Measurements from ENCODE around the gene CP. TPM values are rescaled to one million over a fixed set of nuclear protein-coding genes. Genes with fewer than 3 reads are reported as not detected.

CP gene
- total and polyA plus RNA-seq, 9 of the 15 experiments (the other 6 are each of a cell fraction or from before 2014, with no cell fraction given), result 0.30 to 0.75 TPM; not detected in 7

GRCh38 chr3:149224736-149225594, 3.3 kb upstream of the CP start (continued):
- TF ChIP-seq ZKSCAN8 (CRISPR knock-in tag; IDR thresholded peaks at IDR 0.05) (no peak), ZBTB11 (CRISPR knock-in tag; IDR thresholded peaks at IDR 0.05) (no peak), STAT5A (IDR thresholded peaks at IDR 0.05; ENCODE audit: borderline replicate concordance, low read length) (no peak), NCOA6 (IDR thresholded peaks at IDR 0.05) (no peak), MAFK (IDR thresholded peaks at IDR 0.05; ENCODE audit: low read length) (peak; percentile 28; the same call in 1 of the 2 replicates), SNIP1 (IDR thresholded peaks at IDR 0.05; ENCODE audit: low read depth) (no peak), ZNF274 (IDR thresholded peaks at IDR 0.05; ENCODE audit: borderline replicate concordance, low read depth, low read length) (no peak), KAT2B (IDR thresholded peaks at IDR 0.05; ENCODE audit: low read depth, low read length) (no peak), ETV5 (CRISPR knock-in tag; IDR thresholded peaks at IDR 0.05; ENCODE audit: low read depth) (0 out of 2 replicates have a peak, but pooled peaks have one; percentile 41), RBM34 (IDR thresholded peaks at IDR 0.05; ENCODE audit: borderline replicate concordance, insufficient read depth, low read length) (no peak), GABPA (tag; conservative IDR thresholded peaks at IDR 0.05; ENCODE audit: low read depth) (peak; percentile 72), ATF1 (CRISPR knock-in tag; IDR thresholded peaks at IDR 0.05) (no peak), ATF1 (tag; IDR thresholded peaks at IDR 0.05) (peak; percentile 64), USF1 (CRISPR knock-in tag; IDR thresholded peaks at IDR 0.05) (no peak), KLF6 (CRISPR knock-in tag; IDR thresholded peaks at IDR 0.05; ENCODE audit: borderline replicate concordance) (no peak), MEF2D (tag; conservative IDR thresholded peaks at IDR 0.05; ENCODE audit: low read depth) (no peak), PPARD (CRISPR knock-in tag; IDR thresholded peaks at IDR 0.05) (no peak), ZNF436 (CRISPR knock-in tag; IDR thresholded peaks at IDR 0.05) (no peak), ZNF224 (CRISPR knock-in tag; IDR thresholded peaks at IDR 0.05) (no peak), ZFP36 (IDR thresholded peaks at IDR 0.05; ENCODE audit: low read depth, low read length, partially characterized antibody) (no peak), ZSCAN32 (CRISPR knock-in tag; IDR thresholded peaks at IDR 0.05) (no peak), CTBP1 (IDR thresholded peaks at IDR 0.05; ENCODE audit: borderline replicate concordance) (0 out of 2 replicates have a peak, but pooled peaks have one; percentile 11), E2F5 (CRISPR knock-in tag; IDR thresholded peaks at IDR 0.05) (no peak), PRPF4 (IDR thresholded peaks at IDR 0.05; ENCODE audit: insufficient read depth, low read depth, low read length, poor library complexity, severe bottlenecking) (no peak)
